HG03565 (cell line): ENCODE data around the gene PATZ1.

ENCODE experiments used
- ATAC-seq: cut with Tn5 transposase; IDR thresholded peaks from one replicate; pipeline ENCODE4 v1.9.1; 2021; ENCODE audit warnings: mild to moderate bottlenecking, moderate library complexity; ENCODE audit not compliant: unreplicated experiment

The PATZ1 gene

DNA sequence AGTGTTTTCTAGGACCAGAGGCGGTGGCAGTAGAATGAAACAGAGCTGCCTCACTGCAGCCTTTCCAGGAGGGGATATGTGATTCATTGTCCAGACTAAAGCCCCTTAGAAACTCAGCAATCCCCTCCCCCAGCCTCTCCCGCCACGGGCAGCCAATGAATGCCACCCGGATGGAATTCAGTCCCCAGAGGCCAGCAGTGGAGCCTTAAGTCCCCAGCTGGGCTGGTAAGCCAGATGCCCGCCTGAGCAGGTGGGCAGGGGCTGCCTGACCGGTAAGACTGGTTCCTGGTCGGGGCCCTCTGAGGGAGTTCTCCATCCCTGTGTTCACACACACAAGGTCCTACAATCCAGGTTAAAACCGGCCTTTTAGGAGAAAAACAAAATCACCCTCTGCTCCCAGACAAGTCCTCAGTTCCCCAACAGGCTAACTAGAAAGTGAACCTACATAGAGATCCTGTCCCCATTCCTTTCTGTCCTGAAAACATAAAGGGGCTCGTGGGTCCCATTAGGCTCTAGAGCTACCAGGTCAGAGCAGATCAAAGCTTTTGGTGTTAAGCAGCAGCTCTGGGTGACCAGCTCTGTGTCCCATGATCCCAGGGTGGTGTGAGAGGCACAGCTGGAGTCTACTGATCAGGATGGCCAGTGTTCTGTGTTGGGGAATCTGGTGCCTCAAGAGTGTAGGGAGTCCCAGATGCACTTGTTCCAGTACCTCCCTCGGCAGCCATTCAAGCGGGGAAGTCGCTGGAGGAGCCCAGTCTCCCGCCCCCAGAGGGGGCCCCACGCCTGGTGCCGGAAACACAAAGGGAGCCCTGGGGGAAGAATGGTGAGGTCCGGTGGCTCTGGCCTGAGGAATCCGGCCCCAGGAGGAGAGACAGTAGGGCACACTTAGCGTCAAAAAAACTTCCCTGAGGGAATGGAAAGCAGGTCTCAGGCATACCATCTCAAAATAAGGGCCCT lies 2.6 kb downstream of the PATZ1 start:
- ATAC-seq = no peak

DNA sequence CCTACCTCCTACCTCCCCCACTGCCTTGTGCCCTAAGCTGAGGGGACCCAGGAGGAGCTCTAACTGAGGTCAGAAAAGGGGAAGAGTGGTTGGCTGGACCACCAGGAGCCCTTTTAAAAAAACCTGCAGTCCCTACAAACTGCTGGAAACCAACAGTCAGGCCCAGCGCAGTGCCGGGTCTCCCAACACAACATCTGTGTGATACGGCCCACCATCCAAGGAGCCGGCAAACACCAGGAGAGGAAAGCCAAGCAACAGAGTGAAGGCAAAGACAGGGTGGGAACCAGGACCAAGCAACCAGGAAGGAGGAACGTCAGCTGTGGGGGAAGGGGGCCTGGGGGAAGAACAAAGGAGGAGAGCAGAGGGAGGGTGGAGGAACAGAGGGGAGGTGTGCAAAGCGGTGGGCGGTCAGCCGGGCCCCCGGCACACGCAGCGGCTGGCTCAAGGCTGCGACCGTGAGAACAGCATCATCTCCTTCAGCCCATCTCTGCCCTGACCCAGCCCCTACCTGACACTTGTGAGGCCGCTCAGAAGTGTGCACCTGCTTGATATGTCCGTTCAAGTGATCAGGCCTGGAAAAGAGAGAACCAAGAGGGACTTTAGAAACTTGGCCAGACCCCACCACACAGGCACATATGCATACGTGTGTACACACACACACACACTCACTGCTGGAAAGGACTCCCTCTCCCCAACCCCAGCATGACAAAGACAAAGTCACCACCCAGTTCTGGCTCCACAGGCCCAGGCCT lies 3.6 kb downstream of the PATZ1 start:
- no peak for ATAC-seq

DNA sequence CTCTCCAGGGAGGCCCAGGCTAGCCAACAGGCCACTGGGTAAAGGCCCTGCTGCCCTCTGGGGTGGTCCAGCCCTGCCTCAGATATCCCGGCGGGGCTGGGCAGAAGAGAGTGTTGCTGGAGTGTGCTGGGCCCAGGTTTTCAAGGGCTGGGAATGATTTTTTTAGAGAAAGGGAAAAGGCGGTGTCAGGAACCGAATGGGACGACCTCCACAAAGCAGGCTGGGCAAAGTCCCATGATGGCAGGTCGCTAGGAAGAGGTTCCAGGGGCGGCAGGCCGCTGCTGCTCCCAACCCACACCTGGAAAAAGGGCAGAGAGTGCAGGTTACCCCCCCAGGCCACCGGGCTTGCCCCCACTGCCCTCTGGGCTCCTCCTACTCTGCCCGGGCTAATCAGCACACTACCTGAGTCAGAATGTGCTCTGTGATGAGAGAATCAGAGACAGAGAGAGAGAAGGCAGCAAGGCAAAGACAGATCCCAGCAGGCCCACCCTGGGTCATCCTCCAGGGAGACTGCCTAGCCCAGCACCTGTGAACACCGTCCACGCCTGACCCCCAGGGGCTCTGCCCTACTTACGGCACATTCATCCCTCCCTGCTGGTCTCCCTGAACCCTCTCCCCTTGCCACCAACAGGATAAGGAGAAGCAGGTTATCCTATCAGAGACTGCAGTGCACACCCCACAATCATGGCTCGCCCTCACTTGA lies 4.6 kb downstream of the PATZ1 start:
- ATAC-seq = no peak

DNA sequence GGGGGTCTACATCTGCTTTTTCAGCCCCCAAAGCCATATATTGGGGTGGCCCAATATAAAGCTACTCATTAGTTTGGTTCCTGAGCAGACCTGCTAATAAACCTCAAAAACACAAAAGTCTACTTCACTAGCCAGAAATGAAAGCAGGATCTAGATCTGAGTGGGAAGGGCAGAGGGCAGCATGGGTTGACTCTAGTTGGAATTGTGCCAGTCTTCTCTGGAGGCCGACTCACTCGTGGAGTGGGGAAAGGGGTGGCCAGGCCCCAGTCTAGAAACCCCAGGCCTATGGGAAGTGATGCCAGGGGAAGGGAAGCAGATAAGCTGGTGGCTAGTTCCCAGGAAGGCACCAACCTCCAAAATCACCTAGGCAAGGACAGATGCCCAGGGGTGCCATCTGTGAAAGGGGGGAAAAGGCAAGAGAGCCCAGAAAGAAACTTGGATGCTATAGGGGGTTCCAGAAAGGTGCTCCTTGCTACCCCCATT lies 5.3 kb downstream of the PATZ1 start:
- no peak for ATAC-seq

DNA sequence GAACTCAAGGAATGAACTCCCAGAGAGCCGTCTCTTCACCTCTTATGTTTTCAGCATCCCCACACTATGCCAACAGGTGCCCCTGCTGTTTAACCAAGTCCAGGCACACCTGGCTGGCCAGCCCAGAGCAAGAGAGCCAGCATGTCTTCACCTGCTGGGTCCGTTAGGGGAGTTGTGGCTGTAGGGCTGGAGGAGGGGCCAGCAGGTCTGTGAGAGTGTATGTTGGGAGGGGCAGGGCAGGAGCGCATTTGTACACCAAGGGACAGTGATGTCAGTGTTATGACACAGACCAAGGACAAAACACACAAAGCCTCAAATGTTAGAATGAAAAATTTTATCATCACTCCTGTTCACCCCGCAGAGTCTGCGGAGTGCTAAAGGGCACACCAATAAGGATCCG lies 5.8 kb downstream of the PATZ1 start:
- ATAC-seq = no peak

DNA sequence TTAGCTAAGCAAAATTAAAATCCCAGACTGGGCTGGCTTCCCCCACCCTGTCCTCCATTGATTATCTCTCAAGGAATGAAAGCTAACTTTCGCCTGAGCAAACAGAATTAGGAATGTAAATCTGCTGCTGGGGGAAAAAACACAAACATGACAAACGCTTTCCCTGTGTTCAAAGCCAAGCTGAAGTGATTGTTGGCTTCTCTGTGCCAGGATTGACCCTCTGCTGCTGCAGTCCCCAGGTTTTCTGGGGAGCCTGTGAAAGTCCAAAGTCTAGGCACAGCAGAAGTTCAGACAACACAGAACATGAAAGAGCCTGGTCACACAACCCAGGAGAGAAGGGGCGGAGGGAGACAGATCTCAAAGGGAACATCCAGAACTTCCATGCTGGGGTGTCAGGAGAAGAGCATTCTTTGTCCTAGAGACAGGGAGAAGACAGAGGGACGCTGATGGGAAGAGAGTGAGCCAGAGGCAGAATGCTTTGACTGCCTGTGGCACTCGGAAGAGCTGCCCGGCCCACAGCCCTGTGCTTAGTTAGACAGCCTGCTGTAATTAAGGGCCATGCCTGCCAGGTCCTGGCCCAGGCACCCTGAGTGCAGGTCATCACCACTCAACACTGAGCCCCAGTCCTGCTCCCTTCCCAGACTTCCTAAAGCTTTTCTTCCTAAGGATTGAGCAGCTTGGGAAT lies 6.9 kb downstream of the PATZ1 start:
- no peak for ATAC-seq

DNA sequence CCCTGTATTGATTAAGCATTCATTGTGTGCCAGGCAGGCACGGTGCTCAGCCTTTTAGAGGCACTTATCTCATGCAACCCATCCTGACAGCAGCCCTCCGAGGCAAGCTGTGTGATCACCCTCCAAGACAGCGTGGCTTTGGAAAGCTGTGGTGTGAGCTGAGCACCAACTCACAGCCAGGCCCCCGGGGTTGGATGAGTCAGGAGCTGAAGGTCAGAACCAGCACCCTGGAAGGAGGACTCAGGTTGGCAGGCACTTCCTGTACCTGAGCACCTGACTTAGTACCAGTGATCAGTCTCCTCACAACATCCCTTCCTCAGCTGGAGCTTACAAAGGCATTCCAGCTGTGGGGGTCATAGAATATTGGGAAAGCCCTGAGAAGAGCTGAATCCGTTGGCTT lies 9.0 kb downstream of the PATZ1 start:
- ATAC-seq = no peak

DNA sequence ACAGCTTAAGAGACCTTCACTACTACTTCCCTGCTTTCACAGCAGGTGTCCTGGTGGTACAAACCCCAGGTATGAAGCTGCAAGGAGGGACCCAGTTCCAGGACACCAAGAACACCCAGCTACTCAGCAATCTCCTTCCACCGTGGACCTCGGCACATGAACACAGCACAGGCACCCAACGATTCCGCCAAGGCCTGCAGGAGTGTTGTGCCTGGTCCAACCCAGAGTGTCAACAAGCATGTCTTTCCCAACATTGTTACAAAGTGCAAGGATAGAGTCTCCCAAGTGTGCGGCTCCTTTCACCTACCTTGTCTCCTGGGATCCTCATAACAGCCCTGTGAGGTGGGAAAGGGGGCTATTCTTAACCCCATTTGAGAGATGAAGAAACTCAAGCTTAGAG lies 11.8 kb downstream of the PATZ1 start:
- ATAC-seq = no peak

DNA sequence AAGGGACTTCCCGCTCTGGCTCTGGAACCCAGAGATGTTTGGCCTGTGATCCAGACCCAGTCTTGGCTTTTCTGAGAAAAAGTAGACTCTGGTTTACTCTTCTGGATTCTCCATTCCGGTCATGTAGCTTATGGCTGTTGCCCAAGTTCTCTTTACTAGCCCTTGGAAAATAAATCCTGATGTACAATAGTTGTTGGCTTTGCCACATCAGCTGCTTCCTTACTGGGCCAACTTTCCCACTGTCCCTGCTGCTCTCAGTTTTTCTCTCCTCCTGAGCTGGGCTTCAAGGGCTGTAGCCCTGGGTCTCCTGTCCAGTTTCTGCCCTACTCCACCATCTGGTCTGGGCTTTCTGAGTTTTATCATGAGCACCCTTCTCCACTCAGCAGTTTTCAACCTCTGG lies 12.5 kb downstream of the PATZ1 start:
- no peak for ATAC-seq

DNA sequence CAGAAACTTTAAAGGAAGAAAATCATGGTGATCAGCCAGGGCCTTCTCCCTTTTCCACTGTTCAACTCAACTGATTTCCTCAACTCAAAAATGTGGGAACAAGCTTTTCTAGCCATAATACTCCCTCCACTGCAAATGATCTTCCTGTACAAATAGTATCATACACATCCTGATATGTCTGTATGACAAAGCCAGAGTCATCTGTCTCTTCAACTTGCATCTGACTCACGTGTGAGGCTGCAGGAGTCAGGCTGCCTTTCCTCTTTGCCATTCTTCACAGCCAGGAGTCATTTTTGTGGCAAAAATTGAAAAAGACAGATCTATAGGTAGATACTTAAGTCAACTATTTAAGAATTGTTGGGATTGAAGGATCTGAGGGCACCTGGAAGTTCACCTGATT lies 13.3 kb downstream of the PATZ1 start:
- no peak for ATAC-seq

DNA sequence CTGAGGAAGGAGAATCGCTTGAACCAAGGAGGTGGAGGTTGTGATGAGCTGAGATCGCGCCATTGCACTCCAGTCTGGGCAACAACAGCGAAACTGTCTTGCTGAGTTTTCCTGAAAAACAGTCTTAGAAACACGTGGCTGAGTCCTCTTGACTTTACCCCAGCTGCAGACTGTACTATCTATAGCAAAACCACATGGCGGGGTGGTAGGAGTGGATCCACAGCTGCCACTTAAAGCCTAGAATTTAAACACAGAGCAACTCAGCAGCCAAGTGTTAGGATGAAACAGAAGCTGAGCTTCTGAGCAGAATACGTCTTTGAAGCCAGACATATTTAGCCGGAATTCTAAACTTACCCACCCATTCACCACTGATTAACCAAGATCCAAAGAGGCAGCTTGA lies 14.1 kb downstream of the PATZ1 start:
- no peak for ATAC-seq

DNA sequence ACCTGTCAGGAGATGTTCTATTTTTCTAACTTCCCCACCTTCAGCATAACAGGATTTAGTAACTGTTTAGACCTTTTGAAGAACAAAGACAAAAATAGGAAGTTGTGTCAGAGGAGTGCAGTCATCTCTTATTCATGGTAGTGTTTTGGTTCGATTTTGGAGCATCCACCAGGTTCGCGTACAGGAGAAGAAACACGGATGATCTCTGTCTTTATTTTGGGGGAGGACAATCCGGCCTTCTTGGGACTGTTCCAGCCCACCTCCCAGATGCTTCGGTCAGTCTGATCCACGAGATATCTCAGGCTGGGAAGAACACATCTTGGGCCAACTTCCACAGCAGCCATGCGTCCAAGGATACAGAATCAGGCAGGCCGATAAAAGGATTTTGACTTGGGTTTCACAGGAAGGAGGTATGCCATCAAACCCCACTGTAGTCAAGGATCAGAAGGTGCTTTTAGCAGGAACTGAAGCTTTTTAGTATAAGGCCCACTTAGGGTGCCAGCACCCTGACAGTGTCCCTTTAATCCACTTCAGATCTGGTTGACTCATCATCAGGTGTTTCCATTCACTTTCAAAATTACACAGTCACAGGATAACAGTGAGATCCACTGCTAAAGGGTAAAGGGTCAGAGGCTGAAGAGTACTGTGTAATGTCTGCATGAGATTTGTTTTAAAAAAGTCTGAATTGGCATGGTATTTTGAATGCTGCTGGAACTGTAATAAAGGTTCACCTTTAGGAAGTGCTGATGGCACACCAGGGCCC lies 16.5 kb downstream of the PATZ1 start:
- ATAC-seq = no peak

DNA sequence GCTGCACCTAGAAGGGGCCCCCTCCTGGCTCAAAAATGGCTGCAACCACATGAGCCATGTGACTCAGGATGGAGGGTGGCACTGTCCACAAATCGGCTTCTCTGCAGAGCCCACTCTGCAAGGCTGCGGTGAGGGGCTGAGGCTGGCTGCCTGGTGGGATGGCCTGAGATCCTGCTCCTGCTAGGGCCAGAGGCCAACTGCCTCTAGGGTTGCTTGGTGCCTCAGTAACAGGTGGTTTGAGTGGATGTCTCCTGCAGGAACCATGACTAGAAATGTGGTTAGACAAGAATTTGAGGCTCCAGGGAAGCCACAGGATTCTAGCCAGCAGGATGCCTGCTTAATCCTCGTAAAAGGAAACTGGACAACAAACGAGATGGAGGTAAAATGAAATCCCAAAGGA lies 17.1 kb downstream of the PATZ1 start:
- ATAC-seq = no peak

DNA sequence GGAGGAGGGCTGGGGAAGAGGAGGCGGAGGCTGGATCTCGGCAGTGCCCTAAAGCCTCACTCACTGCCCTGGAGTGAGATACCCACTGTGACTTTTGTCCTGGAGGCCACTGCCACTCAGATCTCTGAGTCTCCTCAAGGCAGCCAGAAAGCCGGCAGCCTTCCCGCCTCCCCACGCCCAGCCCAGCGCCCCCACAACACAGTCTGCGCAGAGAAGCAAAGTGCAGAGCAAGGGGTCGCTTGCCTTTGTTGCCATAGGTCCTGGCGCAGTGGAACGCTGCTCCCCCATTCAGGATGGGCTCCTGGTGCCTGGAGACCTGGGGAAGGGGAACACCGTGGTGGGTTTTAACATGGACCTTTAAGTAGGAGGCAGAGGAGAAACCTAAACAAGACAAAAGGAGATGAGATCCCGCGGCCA lies 17.6 kb downstream of the PATZ1 start:
- no peak for ATAC-seq

DNA sequence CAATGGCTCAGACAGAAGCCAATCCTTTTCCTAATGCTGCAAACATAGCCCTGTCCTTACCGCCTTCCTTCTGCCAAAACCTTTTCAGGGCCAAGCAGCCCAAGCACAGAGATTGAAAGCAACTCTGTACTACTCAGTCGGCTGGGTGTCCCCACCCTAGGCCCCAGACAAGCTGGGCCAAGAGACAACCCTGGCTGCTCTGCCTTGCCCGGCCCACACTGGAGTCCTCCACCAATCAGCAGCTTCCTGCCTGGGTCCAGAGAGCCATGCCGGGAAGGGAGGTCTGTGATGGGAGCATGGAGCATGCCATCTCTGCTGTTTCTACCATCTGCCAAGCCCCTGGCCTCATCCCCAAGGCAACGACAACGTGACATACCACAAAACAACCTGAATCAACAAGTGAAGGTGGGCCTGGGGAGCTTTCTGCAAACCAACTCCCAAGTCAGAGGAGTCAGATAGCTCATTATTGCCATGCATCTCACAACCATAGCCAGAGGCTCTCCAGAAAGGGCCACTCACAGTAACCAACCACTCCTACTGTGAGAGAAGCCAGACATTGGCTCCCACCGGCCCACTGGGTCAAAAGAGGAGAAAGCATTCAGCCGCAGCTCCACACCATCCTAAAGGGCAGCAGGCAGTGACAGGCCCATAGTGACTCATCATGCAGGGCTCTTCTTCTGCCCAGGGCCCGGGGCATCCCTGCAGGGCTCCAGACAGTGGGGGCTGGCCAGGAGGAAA lies 18.2 kb downstream of the PATZ1 start:
- ATAC-seq = no peak

DNA sequence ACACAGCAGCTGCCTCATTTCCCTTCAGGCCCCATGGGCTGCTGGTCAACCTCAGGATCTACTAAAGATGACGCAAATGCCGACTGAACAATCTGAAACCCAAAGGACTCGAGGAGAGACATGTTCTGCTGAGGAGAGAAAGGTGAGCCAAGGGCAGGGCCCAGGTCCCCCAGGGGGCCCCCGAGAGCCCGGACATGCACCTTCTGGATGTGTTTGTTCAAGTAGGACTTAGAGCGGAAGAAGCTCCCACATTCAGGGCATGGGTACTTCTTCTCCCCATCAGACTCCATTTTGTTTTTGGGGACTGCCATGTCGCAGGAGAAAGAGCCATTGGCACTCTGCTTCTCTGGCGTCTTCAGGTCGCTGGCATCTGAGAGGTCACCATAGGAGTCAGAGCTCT lies 19.3 kb downstream of the PATZ1 start:
- no peak for ATAC-seq

DNA sequence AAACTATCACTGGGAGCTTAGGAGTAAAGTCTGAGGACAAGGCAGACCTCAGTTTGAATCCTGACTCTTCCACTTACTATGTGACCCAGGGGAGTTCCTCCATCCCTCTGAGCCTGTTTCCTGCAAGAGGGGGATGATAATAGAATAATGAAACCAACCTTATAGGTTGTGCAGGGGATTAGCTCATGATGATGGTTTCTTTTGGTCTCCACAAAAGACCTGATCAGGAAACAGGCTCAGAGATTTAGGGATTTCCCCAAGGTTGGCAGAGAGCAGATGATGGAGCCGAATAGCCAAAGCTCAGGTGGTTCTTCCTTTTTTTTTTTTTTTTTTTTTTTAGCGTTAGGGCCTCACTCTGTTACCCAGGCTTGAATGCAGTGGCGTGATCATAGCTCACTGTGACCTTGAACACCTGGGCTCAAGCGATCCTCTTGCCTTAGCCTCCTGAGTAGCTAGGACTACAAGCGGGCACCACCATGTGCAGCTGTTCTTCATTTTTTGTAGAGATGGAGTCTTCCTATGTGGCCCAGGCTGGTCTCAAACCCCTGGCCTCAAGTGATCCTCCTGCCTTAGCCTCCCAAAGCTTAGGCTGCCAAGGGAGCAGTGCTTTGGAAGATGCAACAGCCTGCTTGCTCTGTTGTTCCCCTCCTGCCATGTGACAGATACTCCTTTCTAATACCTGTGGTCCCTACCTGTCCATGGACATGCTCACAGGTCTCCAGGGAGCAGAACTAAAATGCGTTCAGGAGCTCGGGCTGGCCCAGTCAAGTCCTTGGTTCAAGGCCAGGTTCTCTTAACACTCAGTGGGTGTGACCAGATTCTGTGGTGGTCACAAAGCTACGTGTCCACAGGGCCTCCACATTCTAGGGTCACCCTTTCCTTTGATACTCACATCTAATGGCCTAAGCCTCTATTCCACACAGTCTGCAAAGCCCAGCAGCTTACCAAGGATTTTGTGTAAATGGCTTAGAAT lies 22.3 kb downstream of the PATZ1 start:
- no peak for ATAC-seq

DNA sequence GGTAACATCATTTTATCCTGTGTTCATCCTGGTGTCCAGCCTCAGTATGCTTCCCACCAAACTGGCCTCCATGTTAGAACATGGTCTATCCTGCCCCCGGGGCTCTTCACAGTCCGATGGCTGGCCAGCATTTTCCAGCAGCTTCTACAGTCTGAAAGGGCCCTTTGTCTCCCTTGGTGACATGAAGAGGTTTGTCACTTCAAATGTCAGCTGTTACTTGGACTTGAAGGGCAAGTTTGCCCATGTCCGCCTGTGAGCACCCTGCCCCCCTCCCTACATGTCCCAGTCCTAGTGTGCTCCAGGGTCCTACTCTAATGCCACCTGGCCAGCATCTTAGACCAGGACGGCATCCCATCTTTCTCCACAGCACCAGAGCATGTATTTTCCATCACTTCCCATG lies 24.7 kb downstream of the PATZ1 start:
- ATAC-seq = no peak
